Raji (cell line): ENCODE measurements around the gene PPP2R3B.

Source experiments
- POLR2A ChIP-seq: IDR thresholded peaks from 2 replicates; pipeline ENCODE4 v1.6.1; 2011; ENCODE audit warnings: low read depth, low read length, control low read depth; ENCODE audit not compliant: insufficient read depth

PPP2R3B gene, protein sequence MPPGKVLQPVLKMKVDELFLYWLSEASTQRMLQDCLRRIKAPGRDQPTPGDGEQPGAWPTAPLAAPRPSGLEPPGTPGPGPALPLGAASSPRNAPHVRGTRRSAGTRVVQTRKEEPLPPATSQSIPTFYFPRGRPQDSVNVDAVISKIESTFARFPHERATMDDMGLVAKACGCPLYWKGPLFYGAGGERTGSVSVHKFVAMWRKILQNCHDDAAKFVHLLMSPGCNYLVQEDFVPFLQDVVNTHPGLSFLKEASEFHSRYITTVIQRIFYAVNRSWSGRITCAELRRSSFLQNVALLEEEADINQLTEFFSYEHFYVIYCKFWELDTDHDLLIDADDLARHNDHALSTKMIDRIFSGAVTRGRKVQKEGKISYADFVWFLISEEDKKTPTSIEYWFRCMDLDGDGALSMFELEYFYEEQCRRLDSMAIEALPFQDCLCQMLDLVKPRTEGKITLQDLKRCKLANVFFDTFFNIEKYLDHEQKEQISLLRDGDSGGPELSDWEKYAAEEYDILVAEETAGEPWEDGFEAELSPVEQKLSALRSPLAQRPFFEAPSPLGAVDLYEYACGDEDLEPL

DNA sequence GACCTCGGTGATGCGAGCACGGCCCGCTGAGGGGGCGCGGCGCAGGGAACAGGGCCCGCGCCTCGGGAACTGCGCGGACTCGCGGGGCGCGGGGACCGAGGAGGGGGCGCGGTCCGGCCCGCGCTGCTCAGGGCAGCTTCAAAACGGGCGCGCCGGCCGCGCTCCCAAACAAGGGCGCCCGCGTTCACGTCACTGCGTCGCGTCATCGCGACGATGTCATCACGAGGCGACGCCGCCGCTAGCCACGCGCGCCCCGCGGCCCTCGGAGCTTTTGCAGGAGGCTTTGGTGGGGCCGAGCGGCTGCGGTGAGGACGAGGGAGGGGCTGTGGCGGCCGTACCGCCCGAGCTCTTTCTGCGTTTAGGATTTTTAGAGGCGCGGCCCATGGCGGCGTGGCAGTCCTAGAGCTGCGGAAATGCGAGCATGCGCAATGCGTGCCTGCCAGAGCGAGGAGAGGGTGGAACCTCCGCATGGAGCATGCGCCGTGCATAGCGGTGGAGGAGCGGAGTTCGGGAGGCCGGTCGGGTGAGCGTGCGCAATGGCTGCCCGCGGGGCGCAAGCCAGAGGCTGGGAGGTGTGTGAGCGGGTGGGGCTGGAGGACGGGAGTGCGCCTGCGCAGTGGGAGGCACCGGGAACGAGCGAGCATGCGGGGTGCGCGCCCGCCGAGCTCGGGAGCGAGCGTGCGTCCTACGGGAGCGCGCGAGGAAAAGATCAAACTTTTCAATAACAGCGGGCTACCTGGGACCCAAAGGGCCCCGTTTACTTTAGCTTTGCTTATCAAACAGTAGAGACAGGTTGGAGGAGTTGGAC is at the start of gene PPP2R3B:
Gene PPP2R3B (minus strand): TSS at position 140 of the 808 bp plus-strand sequence. CDS start 216 bp downstream, outside the sequence.
- TF ChIP-seq POLR2A, result peak; percentile 83

GRCh38 chrX:435536-436122 is 48.9 kb upstream of the PPP2R3B start:
- no peak for TF ChIP-seq POLR2A

GRCh38 chrX:434946-435345 is 48.2 kb upstream of the PPP2R3B start:
- TF ChIP-seq POLR2A, result no peak

GRCh38 chrX:433771-434170 is 47.1 kb upstream of the PPP2R3B start:
- TF ChIP-seq POLR2A, result no peak

DNA sequence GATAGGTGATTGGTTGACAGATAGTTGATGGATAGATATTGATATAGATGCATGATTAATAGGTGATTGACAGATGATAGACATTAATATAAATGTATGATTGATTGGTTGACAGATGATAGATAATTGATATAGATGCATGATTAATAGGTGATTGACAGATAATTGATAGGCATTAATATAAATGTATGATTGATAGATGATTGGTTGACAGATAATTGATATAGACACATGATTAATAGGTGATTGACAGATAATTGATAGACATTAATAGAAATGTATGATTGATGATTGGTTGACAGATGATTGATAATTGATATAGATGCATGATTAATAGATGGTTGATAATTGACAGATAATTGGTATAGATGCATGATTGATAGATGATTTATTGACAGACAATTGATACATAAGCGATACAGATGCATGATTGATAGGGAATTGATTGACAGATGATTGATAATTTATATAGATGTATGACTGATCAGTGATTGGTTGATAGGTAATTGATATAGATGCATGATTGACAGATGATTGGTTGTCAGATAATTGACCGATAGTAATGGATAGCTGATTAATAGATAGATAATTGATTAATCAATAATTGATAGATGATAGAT is 44.9 kb upstream of the PPP2R3B start:
- TF ChIP-seq POLR2A, result no peak

GRCh38 chrX:431056-431455 is 44.3 kb upstream of the PPP2R3B start:
- TF ChIP-seq POLR2A, result no peak

GRCh38 chrX:429266-429825 is 42.6 kb upstream of the PPP2R3B start:
- TF ChIP-seq POLR2A, result no peak

DNA sequence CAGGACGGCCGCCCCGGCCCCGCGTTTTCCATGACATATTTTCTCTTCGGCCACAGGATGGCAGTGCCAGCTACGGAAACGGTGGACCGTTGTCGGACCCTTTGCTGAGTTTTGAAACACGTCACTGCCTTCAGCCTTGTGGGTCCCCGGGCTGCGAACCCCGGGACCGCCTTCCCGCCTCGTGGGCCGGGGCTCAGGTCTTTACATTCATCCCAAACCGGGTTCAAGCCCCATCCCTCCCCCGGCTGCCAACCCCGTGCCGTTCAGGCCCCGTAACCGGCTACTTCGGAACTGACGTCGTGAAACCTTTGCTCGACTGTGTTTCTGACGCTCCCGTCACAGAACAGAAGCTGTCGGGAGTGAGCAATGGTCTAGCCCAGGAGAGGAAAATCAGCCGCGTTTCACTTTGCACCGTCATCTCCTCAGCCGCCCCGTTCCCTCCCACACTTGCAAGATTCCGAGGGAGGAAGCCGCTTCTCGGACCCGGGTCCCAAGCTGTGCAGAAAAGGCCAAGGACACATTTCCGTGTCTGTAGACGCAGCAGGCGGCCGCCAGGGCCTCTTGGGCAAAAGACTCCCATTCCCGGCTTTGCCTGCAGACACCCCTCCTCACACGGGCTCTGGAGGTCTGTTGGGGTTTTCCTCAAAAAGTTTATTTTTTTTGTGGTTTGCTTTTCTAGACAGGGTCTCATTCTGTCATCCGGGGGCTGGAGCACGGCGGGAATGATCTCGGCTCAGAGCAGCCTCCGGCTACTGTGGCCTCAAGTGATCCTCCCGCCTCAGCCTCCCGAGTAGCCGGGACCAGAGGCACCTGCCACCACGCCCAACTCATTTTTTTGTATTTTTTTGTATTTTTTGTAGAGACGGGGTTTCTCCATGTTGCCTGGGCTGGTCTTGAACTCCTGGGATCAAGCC is 41.4 kb upstream of the PPP2R3B start:
- no peak for TF ChIP-seq POLR2A

GRCh38 chrX:426881-427280 is 40.2 kb upstream of the PPP2R3B start:
- TF ChIP-seq POLR2A, result no peak

GRCh38 chrX:425056-425455 is 38.3 kb upstream of the PPP2R3B start:
- no peak for TF ChIP-seq POLR2A

GRCh38 chrX:421646-422391 is 35.1 kb upstream of the PPP2R3B start:
- TF ChIP-seq POLR2A, result no peak

GRCh38 chrX:420496-421223 is 34.0 kb upstream of the PPP2R3B start:
- no peak for TF ChIP-seq POLR2A
